ENCODE results near the gene CASP10.

- TF ChIP-seq CTCF (IDR thresholded peaks at IDR 0.05): no peak
- no peak for TF ChIP-seq POLR2A (IDR thresholded peaks at IDR 0.05)
Observed at GRCh38 chr2:201167546-201167945, 15.4 kb upstream of the CASP10 start.

Measured in Peyer's patch (tissue), 4 donors.